ENCODE measurements around the gene DUSP5.

DUSP5 gene

GRCh38 chr10:110548002-110548401 is 50.3 kb downstream of the DUSP5 start:
- Histone ChIP-seq H3K36me3 (ENCODE audit: control insufficient read depth, insufficient read depth, low read length) (no peaks in the 10 kb centered on the region), H3K9me3 (ENCODE audit: control insufficient read depth, low read length) (no peaks in the 10 kb centered on the region), H3K27ac (ENCODE audit: low read depth, low read length, severe bottlenecking) (no peak overlapping the region), H3K4me3 (ENCODE audit: extremely low read depth, insufficient read depth, low read length, poor library complexity, severe bottlenecking) (no peak overlapping the region), H3K4me1 (ENCODE audit: control insufficient read depth, insufficient read depth, low read length, poor library complexity, severe bottlenecking) (peaks cover 11% of the 10 kb centered on the region)
- 60% methylated on average over 1 of the region's 5 CpGs; no CpG with 5 or more reads in 1 of the 2 experiments for WGBS, 2 experiments (ENCODE audit: insufficient coverage in 2 of 2)

- Histone ChIP-seq H3K36me3 (ENCODE audit: control insufficient read depth, insufficient read depth, low read length) (no peaks in the 10 kb centered on the region), H3K4me1 (ENCODE audit: control insufficient read depth, insufficient read depth, low read length, poor library complexity, severe bottlenecking) (peaks cover 10% of the 10 kb centered on the region), H3K4me3 (ENCODE audit: extremely low read depth, insufficient read depth, low read length, poor library complexity, severe bottlenecking) (no peak overlapping the region), H3K9me3 (ENCODE audit: control insufficient read depth, low read length) (no peaks in the 10 kb centered on the region), H3K27ac (ENCODE audit: low read depth, low read length, severe bottlenecking) (no peak overlapping the region)
- 100% methylated on average over 1 to 2 of the region's 5 CpGs for WGBS, 2 experiments (ENCODE audit: insufficient coverage in 2 of 2)
Observed at GRCh38 chr10:110549211-110549610, 51.5 kb downstream of the DUSP5 start.

- H3K4me3 ChIP-seq (ENCODE audit: extremely low read depth, insufficient read depth, low read length, poor library complexity, severe bottlenecking): no peak overlapping the region
- peaks cover 13% of the 10 kb centered on the region for H3K4me1 ChIP-seq (ENCODE audit: control insufficient read depth, insufficient read depth, low read length, poor library complexity, severe bottlenecking)
- 0% methylated on average over 1 of the region's 2 CpGs for WGBS, 2 experiments (ENCODE audit: insufficient coverage in 2 of 2)
- peak overlapping the region; percentile 32 for H3K27ac ChIP-seq (ENCODE audit: low read depth, low read length, severe bottlenecking)
- H3K36me3 ChIP-seq (ENCODE audit: control insufficient read depth, insufficient read depth, low read length): no peaks in the 10 kb centered on the region
- H3K9me3 ChIP-seq (ENCODE audit: control insufficient read depth, low read length): no peaks in the 10 kb centered on the region
Observed at GRCh38 chr10:110553905-110554304, 56.2 kb downstream of the DUSP5 start.

- H3K4me3 ChIP-seq (ENCODE audit: extremely low read depth, insufficient read depth, low read length, poor library complexity, severe bottlenecking): no peak overlapping the region
- 100% methylated on average over 1 of the region's 1 CpG; no CpG with 5 or more reads in 1 of the 2 experiments for WGBS, 2 experiments (ENCODE audit: insufficient coverage in 2 of 2)
- peaks cover 13% of the 10 kb centered on the region for H3K4me1 ChIP-seq (ENCODE audit: control insufficient read depth, insufficient read depth, low read length, poor library complexity, severe bottlenecking)
- peaks cover 4% of the 10 kb centered on the region for H3K9me3 ChIP-seq (ENCODE audit: control insufficient read depth, low read length)
- H3K27ac ChIP-seq (ENCODE audit: low read depth, low read length, severe bottlenecking): no peak overlapping the region
- H3K36me3 ChIP-seq (ENCODE audit: control insufficient read depth, insufficient read depth, low read length): no peaks in the 10 kb centered on the region
Observed at GRCh38 chr10:110556296-110556695, 58.6 kb downstream of the DUSP5 start.

GRCh38 chr10:110556969-110557601 is 59.4 kb downstream of the DUSP5 start:
- Histone ChIP-seq H3K9me3 (ENCODE audit: control insufficient read depth, low read length) (peaks cover 4% of the 10 kb centered on the region), H3K4me1 (ENCODE audit: control insufficient read depth, insufficient read depth, low read length, poor library complexity, severe bottlenecking) (peaks cover 13% of the 10 kb centered on the region), H3K4me3 (ENCODE audit: extremely low read depth, insufficient read depth, low read length, poor library complexity, severe bottlenecking) (no peak overlapping the region), H3K36me3 (ENCODE audit: control insufficient read depth, insufficient read depth, low read length) (no peaks in the 10 kb centered on the region), H3K27ac (ENCODE audit: low read depth, low read length, severe bottlenecking) (no peak overlapping the region)
- WGBS, 2 experiments (ENCODE audit: insufficient coverage in 2 of 2): 67 to 68% methylated on average over 6 to 7 of the region's 9 CpGs

GRCh38 chr10:110558041-110558440 is 60.3 kb downstream of the DUSP5 start:
- WGBS, 2 experiments (ENCODE audit: insufficient coverage in 2 of 2): 90% methylated on average over 1 to 2 of the region's 3 CpGs

GRCh38 chr10:110560012-110560411 is 62.3 kb downstream of the DUSP5 start:
- no peak overlapping the region for H3K4me3 ChIP-seq (ENCODE audit: extremely low read depth, insufficient read depth, low read length, poor library complexity, severe bottlenecking)
- H3K4me1 ChIP-seq (ENCODE audit: control insufficient read depth, insufficient read depth, low read length, poor library complexity, severe bottlenecking): peaks cover 15% of the 10 kb centered on the region
- 80 to 100% methylated on average over 1 of the region's 8 CpGs for WGBS, 2 experiments (ENCODE audit: insufficient coverage in 2 of 2)
- no peaks in the 10 kb centered on the region for H3K36me3 ChIP-seq (ENCODE audit: control insufficient read depth, insufficient read depth, low read length)
- H3K27ac ChIP-seq (ENCODE audit: low read depth, low read length, severe bottlenecking): no peak overlapping the region
- H3K9me3 ChIP-seq (ENCODE audit: control insufficient read depth, low read length): peaks cover 4% of the 10 kb centered on the region

More at GRCh38 chr10:110558041-110558440, 60.3 kb downstream of the DUSP5 start:
- H3K27ac ChIP-seq (ENCODE audit: low read depth, low read length, severe bottlenecking): no peak overlapping the region
- no peaks in the 10 kb centered on the region for H3K36me3 ChIP-seq (ENCODE audit: control insufficient read depth, insufficient read depth, low read length)
- peaks cover 13% of the 10 kb centered on the region for H3K4me1 ChIP-seq (ENCODE audit: control insufficient read depth, insufficient read depth, low read length, poor library complexity, severe bottlenecking)
- peaks cover 4% of the 10 kb centered on the region for H3K9me3 ChIP-seq (ENCODE audit: control insufficient read depth, low read length)
- H3K4me3 ChIP-seq (ENCODE audit: extremely low read depth, insufficient read depth, low read length, poor library complexity, severe bottlenecking): no peak overlapping the region
